ENCODE measurements around the gene GADL1.

Gene GADL1

DNA sequence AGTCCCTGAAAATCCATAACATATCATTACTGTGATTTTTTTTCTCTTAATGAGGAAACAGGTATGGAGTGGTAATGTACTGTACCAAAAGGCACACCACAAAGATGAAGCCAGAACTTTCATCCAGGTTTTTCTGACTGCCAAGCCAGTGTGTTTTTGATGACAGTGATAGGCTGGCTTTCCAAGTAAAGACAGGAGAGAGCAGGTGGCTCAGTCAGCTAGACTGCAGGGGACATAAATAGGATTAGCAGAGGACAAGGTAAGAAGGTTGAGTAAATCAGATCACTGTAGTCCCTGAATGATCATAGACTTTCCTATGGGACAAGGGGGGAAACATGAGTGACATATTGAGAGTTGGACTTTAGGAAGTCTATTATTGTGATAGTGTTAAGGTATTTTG is 127.9 kb downstream of the GADL1 start:
- DNase-seq (ENCODE audit: extremely low spot score, insufficient read length, low read depth) (no peak), FAIRE-seq (no peak)

DNA sequence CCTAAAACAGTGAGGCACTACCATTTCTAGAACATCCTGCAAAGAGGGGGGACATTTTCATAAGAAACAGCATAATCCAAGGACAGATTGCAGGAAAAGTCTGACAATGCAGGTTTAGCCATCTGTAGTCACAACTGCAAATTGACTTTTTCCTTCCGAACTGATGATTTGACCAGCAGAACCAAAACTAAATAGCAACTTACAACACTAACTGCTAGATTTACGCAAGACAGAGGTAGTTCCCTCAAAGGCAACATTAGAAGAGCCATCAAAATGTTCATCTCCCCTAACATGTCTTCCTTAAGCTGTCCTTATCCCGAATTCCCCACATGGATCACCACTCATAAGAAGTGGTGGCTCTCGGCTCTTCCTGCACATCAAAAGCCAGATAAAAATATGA is 129.6 kb downstream of the GADL1 start:
- no peak for FAIRE-seq
- no peak for DNase-seq (ENCODE audit: extremely low spot score, insufficient read length, low read depth)

DNA sequence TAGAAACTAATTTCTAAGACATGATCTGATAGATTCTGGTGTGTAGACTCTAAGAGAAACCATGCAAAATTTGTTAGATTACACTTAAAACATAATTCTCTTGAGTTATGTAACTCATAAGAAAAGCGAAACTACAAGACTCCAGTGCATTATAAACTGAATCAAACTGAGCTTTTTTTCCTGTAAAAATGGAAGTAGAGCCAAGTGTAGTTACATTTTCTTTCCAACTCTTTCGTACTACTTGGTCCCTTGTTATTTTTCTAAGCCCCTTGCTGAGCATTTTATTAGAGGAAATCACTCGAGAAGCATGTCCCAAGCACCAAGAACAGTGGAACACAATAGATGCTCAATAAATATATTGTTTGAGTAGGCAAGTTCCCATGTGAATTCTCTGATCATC is 130.2 kb downstream of the GADL1 start:
- FAIRE-seq (no peak), DNase-seq (ENCODE audit: extremely low spot score, insufficient read length, low read depth) (no peak)

DNA sequence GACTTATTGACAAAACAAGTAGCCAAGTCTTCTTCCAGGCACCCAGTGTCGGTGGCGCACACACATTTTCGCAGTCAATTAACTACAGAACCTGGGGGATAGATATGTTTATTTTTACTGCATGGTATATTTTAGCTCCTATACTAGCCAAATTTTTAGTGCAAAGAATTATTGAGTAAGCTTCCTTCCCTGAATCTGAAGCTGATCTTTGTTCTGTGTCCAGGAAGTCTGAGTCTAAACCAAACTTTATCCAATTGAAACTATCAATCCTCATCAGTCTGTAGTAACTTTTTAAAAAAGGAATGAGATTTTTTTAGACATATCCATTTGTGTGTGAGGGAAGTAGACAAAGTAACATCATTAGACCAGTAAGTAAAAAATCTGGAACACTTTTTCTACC is 133.1 kb downstream of the GADL1 start:
- FAIRE-seq (no peak), DNase-seq (ENCODE audit: extremely low spot score, insufficient read length, low read depth) (no peak)

DNA sequence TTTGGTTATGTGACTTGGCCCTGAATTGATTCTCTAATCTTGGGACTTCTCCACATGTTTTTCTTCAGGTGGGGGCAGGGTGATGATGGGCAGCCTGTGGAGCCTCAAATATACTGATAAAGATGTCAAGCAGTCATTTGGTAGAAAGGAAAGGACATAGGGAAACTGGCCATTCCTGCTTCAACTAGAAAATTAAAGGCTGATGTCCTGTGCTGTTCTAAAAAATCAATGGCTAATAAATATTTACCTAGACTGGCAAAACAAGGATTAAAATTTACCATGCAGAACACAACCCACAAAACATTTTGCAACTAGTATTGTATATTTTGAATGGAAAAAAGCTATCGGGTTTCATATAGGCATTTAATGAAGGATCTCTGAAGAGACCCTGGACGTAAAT is 133.7 kb downstream of the GADL1 start:
- DNase-seq (ENCODE audit: extremely low spot score, insufficient read length, low read depth) (no peak), FAIRE-seq (no peak)

DNA sequence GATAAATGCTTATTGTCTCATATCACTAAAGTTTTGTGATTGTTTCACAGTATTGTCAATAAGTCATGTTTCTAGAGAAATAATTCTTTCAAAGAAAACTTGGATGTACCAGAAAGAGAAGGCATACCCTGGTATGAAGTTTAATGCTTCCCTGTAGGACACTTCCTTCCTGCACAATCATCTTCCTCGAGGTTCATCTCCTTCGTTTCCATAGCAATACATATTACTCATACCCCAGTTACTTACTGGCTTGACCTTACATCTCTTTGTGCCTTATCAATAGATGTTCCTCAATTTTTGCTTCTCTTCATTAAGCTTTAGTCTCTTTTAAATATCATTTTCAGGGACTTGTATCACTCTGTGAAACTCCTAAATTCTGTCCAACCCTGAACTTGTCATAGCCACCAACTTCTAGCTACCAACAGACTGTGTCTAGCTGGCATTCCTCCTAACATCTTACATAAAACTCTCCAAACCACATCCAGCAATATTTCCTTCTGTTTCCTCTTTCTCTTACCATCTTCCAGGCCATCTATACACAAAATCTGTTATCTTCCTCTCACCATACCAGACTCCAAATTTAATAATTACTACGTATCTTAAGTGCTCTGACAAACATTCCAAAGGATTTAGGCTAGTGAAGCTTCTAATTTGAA is 134.3 kb downstream of the GADL1 start:
- DNase-seq (ENCODE audit: extremely low spot score, insufficient read length, low read depth) (no peak), FAIRE-seq (no peak)

DNA sequence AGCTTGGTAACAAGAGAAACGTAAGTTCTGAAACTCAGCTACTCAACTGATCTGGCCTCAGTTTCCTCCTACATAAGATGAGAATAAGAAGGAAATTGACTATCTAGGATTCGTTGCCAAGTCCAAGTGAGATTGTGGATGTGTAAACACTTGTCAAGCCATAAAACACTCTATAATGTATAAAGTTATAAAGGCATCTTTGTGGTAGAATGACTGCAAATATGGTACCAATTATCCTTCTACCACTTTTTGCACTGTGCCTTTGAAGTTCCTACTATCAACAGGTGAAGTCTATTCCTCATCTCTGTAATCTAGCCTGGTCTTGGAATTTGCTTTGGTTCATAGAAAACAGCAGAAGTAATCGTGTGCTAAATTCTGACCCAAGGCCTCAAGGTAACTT is 138.2 kb downstream of the GADL1 start:
- FAIRE-seq (no peak), DNase-seq (ENCODE audit: extremely low spot score, insufficient read length, low read depth) (no peak)

DNA sequence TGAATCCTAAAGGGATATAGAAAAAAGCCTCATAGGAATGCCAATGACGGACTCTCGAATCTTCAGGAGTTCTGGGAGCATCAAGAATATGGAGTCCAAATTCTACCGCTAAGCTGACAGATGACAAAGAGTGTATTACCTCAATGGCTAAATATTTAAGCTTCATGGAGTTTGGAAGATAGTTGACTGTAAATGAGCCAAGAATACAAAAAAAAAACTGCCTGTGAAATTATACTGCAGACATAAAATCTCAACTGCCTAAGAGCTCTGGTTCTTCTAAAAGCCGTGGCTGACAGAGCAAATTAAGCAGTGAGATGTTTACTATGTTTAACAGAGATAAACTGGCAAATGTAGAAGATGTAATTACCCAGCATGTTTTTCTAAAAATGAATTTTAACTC is 140.0 kb downstream of the GADL1 start:
- DNase-seq (ENCODE audit: extremely low spot score, insufficient read length, low read depth) (no peak), FAIRE-seq (no peak)

DNA sequence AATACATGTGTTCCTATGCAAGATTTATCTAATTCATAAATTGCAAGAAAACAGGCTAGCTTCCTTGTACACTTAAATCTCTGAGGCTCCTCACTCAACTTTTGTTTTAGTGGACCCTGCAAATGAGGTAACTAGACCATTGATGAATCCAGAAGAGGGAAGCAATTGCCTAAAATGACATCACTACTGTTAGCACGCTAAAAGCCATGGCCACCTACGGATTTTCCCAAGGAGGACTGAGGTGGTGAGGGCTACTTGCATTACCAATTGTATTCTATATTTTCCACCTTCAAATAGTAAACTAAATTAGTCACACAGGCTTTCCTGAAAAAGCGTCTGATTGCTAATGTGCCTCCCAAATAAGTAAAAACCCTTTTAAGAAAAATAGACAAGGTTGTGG is 140.7 kb downstream of the GADL1 start:
- DNase-seq (ENCODE audit: extremely low spot score, insufficient read length, low read depth) = no peak

DNA sequence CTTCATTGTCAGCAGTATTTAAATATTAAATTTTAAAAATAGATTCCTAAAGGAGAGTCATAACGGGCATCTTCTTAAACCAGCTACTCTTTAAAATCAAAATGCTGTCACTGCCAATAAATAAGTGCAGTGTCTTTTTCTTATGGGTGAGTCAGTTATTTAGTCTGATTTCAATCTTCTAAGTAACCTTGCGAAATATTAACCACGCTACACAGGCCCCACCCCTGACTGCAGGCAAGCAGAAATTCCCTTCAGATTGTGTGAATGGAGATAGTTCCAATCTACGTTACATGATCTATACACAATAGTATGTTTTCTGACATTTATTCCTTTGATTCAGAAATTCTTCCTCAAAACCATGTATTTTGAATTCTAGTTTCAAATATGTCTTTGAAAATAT is 141.5 kb downstream of the GADL1 start:
- DNase-seq (ENCODE audit: extremely low spot score, insufficient read length, low read depth) (no peak), FAIRE-seq (no peak)

More for the DNA sequence above, 140.7 kb downstream of the GADL1 start:
- FAIRE-seq = no peak

DNA sequence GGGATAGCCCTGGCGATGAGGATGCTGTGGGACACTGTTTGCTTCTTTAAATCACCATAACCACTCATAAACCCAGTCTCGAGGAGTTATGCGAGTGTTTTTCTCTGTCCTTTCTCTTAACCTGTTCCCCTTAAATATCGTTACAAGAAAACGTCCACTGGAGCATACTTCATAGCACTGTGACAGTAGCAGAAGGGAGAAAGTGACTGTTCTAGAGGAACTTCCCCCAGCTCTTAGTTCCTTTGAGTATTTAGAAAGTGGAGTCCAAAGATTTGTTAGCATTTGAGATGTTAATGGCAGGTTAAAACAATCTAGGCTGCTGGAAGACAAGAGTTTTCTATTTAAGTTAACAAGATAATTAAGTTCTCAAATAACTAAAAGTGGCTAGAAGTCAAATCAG is 142.0 kb downstream of the GADL1 start:
- no peak for FAIRE-seq

DNA sequence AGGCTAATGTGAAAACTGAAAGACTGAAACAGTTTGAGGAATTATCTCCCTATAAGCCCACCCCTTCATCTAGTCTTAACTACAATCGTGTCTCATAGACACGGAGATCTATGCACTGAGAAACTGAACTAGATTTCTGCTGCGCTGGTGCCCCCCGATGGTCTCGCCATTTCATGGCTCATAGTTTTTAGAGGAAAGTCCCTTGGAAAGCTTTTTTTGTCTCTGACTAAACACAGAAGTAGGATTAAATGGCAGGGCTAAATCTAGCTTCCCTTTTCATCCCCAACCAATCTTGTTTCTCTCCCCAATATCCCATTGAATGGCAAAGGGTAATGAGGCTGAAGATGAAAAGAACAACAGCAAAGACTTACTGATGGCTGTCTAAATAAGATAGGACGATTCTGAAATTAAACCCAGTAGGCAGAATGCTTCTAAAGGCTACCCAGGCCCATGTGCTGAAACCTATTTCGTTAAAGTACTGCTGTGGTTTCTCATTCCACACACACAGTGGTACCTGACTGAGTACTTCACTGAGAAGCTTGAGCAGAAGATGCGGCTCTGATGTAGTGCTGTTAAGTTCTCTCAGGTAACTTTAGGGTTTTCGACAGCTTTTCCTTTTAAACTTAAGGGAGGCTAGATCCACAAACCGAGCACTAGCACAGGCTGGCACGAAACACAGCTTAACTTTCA is 142.7 kb downstream of the GADL1 start:
- DNase-seq (ENCODE audit: extremely low spot score, insufficient read length, low read depth) (no peak), FAIRE-seq (no peak)

More for the DNA sequence above, 142.0 kb downstream of the GADL1 start:
- no peak for DNase-seq (ENCODE audit: extremely low spot score, insufficient read length, low read depth)

DNA sequence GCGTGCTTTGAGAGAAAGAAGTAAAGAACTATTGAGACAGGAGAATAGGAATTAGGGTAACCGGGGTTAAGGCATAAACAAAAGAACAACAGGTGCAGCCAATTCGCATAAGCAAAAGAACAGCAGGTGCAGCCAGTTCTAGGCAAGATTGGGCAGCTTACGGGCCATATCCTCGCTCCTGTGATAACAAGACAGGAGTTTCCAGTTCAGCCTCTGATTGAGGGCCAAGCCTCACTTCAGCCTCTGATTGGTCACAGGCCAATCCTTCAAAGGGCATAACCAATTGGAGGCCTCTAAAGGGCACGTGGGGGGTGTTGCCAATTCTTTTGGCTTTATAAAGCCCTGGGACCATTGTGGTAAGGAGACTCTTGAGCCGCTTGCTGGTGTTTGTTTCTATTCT is 143.5 kb downstream of the GADL1 start:
- no peak for DNase-seq (ENCODE audit: extremely low spot score, insufficient read length, low read depth)
- no peak for FAIRE-seq

DNA sequence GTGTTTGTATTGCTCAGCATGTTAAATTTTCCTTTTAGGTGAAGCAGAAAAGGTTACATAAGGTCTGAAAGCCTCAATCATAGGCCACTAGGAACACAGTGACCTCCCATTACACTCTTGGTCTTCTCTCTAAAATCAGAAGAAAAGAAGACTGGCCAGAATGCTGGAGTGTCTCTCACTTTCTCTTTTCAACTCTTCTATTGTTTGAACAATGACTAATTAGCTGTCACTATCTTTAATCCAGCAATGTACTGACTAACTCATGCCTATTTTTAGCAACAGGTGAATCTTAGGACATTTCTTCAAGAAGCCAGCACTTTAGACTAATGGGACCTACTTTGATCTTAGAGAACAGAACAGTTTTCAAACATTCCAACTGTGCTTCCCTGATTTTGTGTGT is 145.2 kb downstream of the GADL1 start:
- FAIRE-seq (no peak), DNase-seq (ENCODE audit: extremely low spot score, insufficient read length, low read depth) (no peak)

DNA sequence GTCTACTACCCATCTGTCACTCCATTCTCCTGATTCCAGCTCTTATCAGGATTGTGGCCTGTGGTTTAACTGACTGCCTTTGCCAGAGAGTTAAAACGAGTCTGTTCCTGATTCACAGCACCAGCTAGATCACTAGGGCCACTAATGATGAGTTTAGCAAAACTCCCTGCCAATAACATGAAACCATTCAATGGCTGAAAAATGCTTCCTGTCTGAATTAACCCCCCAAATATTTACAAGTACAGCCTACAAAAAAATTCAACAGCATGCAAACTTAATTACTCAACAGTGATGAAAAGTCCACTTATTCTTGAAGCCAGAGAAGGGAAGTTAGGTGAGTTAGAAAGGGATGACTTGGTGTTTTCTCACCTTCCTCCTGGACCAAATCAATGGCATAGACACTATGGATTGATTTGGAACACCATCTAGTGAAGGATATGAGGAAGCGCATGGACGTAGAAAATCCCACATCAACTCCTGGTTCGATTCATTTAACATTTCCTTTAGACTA is 146.6 kb downstream of the GADL1 start:
- DNase-seq (ENCODE audit: extremely low spot score, insufficient read length, low read depth) = no peak
- no peak for FAIRE-seq

DNA sequence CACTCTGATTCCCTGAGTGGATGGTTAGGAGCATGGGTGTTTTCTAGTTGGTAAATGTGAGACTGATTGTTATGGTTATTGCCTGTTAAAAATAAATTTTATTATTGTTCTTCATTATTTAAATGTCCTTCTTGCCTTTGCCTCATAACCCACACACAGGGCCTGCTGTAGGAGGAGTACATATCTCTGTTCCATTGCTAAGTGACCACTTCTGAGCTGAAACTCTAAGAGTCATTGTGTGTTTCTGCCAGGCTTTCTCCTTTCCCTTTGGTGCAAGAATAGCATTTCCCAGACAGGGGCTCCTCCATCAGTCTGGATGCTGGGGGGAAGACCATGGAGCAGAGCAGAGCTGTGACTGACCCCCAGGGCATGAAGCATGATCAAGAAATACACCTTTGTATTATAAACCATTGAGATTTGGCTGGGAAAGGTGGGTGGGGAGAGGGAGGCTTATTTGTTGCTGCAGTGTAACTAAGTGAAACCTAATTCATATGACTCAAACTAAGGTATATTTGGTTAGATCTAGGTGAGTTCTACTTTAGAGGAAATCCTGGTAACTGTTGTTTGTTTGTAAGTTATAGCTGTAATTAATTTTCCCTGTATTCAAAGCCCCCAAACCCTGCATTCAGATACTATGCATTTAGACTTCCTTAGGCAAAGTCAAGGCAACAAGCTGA is 150.7 kb downstream of the GADL1 start:
- no peak for FAIRE-seq
- no peak for DNase-seq (ENCODE audit: extremely low spot score, insufficient read length, low read depth)

DNA sequence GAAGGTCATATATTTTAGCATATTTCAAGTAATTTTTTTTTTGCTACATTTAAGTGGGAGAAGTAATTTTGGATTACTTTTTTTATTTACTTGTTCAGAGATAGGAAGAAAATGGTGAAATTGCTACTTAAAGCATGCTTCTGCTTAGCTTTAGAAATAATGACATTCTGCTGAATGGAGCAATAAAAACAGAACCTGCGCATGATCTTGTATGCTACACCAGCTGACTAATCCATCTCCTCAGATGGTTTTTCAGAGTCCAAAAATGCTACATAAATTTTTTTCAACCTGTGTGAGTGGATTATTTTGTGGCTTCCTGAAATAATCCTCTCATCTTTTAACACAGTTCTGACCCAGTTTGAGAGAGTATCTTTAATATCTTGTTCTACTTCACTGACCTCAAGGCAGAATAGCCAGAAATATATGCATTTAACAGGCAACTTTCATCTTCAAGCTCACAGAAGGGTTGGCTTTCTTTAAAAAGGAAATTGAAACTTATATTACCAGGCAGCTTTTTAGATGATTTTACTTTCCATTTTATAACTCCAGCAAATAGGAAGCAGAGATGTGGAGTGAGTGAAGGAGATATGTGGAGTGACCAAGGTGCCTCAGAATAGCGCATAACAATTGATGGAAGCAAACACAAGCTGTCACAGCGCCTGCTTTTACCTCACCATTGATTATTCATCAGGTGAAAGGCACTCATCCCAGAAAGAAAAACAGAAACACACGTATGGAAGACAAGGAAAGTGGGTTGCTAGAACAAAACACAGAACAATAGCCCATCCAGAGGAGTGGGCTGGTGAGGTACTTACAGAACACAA is 151.5 kb downstream of the GADL1 start:
- DNase-seq (ENCODE audit: extremely low spot score, insufficient read length, low read depth) (no peak), FAIRE-seq (no peak)

DNA sequence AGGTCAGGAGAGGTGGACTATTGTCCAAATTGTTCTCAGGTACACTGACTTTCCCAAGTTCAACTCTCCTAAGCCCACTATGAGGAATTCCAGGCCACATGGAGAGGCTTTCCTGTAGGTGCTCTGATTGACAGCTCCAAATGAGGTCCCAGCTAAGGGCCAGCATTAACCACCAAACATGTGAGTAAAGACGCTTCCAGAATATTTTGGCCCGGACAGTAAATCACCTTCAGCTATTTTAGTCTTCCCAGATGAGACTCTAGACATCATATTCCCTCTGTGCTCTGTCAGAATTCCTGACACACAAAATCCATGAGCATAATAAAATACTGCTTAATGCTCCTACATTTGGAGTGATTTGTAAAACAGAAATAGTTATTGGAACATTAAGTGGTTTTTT is 152.6 kb downstream of the GADL1 start:
- FAIRE-seq (no peak), DNase-seq (ENCODE audit: extremely low spot score, insufficient read length, low read depth) (no peak)

DNA sequence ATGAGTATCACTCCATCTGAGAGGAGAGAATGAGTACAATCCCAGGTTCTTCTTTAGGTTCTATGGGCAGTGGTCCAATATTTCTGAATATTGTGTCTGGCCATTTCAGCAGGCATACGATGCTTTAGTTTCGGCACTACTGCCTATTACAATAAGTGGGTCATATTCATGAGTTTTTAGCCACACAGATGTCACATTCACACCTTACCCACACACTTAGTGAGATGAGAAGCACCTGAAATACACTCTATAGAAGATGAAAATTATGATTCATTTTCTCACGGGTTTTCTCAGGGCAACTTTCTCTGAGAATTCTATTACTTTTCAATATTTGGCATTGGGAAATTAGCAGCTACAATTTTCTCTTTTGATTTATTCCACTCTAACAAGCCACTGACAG is 155.9 kb downstream of the GADL1 start:
- no peak for DNase-seq (ENCODE audit: extremely low spot score, insufficient read length, low read depth)
- no peak for FAIRE-seq

DNA sequence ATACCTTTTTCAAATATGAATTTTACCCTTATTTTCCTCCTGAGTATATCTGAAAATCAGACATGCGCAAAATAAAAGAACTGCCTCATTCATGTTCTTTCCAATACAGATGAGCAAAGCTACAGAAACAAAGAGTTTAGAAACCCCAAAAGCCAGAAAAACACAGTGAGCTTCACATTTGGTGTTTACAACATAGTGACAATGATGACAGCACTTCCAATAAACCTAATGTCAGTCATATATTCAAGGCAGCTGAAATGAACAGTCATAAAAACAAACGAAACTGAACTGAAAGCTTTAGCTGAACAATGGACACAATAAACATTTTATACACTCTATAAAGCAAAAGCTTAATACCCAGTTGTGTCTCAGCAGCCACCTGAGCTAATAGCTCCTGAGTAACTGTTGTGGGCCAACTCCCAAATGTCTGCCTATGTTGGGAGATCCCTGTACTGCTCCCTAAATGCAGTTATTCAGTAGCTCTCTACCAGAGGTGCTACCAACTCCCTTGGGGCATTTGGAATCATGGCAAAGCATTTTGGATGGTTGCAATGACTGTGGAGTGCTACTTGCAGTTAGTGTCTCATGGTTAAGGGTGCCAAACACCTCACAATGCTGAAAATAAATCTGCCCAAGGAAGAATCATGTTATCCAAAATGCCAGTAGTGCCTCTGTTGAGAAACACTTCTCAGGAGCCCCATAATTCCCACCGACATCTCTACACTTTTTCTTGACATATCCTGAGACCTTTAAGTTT is 156.5 kb downstream of the GADL1 start:
- DNase-seq (ENCODE audit: extremely low spot score, insufficient read length, low read depth) (no peak), FAIRE-seq (no peak)
